ENCODE results near the gene EFCAB11. TPM values are rescaled to one million over a fixed set of nuclear protein-coding genes. Genes with fewer than 3 reads are reported as not detected.

EFCAB11 gene
- total and polyA plus RNA-seq, 2 of the 8 experiments (the other 6 are each of a cell fraction or from before 2014, with no cell fraction given), result 6.8 to 12.8 TPM

GRCh38 chr14:89773151-89773550, 181.4 kb downstream of the EFCAB11 start (continued):
- TF ChIP-seq ATF2 (IDR thresholded peaks at IDR 0.05; ENCODE audit: low read length) (no peak), SP4 (IDR thresholded peaks at IDR 0.05; ENCODE audit: low read length) (no peak), ATF3 (IDR thresholded peaks at IDR 0.05; ENCODE audit: insufficient read depth, low read depth, low read length) (no peak), TBP (IDR thresholded peaks at IDR 0.05; ENCODE audit: low read depth, low read length) (no peak)
